Activated CD4-positive, alpha-beta memory T cell treated with anti-CD3 and anti-CD28 coated beads, Interleukin-2, amount 10 ng/mL, durations not matched to agents 7 days and 5 days (primary cell): ENCODE results near the gene NPHP1. TPM values are rescaled to one million over a fixed set of nuclear protein-coding genes. Genes with fewer than 3 reads are reported as not detected.
"Not testable (repeated sequence)": the region's sequence is repeated elsewhere in the genome, so short reads cannot be mapped to it uniquely, and the experiment has no call there.

ENCODE experiments used
- CTCF ChIA-PET: fragments of 350-600 bp; sonication (Branson Sonifier 250); formaldehyde crosslinking; loops from one replicate; lab custom pipeline; 2021; ENCODE audit warnings: antibody characterized with exemption, inconsistent platforms; lab: Charles Lee
- POLR2A ChIA-PET: fragments of 350-600 bp; sonication (Branson Sonifier 250); formaldehyde crosslinking; loops from one replicate; lab custom pipeline; 2021; ENCODE audit warnings: antibody characterized with exemption; lab: Charles Lee
- DNase-seq: peaks from one replicate; pipeline ENCODE4 v3.0.0-alpha.2; 2020
- H3K27ac Mint-ChIP-seq: one replicate; pipeline ENCODE4 v1.8.0; 2021; ENCODE audit warnings: mild to moderate bottlenecking, mixed read lengths
- H3K27me3 Mint-ChIP-seq: one replicate; pipeline ENCODE4 v1.8.0; 2021; ENCODE audit warnings: mixed read lengths
- H3K36me3 Mint-ChIP-seq: one replicate; pipeline ENCODE4 v1.8.0; 2021; ENCODE audit warnings: low read depth, mixed read lengths
- H3K4me1 Mint-ChIP-seq: one replicate; pipeline ENCODE4 v1.8.0; 2021; ENCODE audit warnings: mixed read lengths
- H3K4me3 Mint-ChIP-seq: one replicate; pipeline ENCODE4 v1.8.0; 2021; ENCODE audit warnings: mild to moderate bottlenecking, mixed read lengths
- H3K9me3 Mint-ChIP-seq: one replicate; pipeline ENCODE4 v1.8.0; 2021; ENCODE audit warnings: mixed read lengths
- total RNA-seq, 2 experiments: library from RNA; stranded (reverse); gene quantifications; one replicate each; pipeline ENCODE4 v1.2.3, GENCODE V29; 2021

NPHP1 gene
- total RNA-seq, 2 experiments from 2014 or later = 0.13 to 0.45 TPM

- no peaks in the 10 kb centered on the region for H3K9me3 Mint-ChIP-seq
- no peak for DNase-seq
- H3K36me3 Mint-ChIP-seq = no peaks in the 10 kb centered on the region
- ChIA-PET POLR2A (no interaction called here), CTCF (no interaction called here)
- H3K4me3 Mint-ChIP-seq = no peak overlapping the region
- peaks cover 9% of the 10 kb centered on the region for H3K27me3 Mint-ChIP-seq
- no peak overlapping the region for H3K27ac Mint-ChIP-seq
- H3K4me1 Mint-ChIP-seq = peaks cover 10% of the 10 kb centered on the region
Measured at GRCh38 chr2:110101901-110102803, 102.7 kb downstream of the NPHP1 start.

GRCh38 chr2:110101280-110101844 lies 103.5 kb downstream of the NPHP1 start:
- DNase-seq = no peak
- ChIA-PET CTCF (no interaction called here), POLR2A (no interaction called here)

GRCh38 chr2:110100880-110101279 lies 103.9 kb downstream of the NPHP1 start:
- CTCF ChIA-PET, DNase-seq, H3K27ac Mint-ChIP-seq, H3K4me3 Mint-ChIP-seq, H3K9me3 Mint-ChIP-seq, H3K27me3 Mint-ChIP-seq, POLR2A ChIA-PET, H3K4me1 Mint-ChIP-seq, H3K36me3 Mint-ChIP-seq: not testable (repeated sequence)

More at GRCh38 chr2:110101280-110101844, 103.5 kb downstream of the NPHP1 start:
- Mint-ChIP-seq H3K4me3 (no peak overlapping the region), H3K27ac (no peak overlapping the region), H3K4me1 (peaks cover 10% of the 10 kb centered on the region), H3K27me3 (peaks cover 10% of the 10 kb centered on the region), H3K9me3 (no peaks in the 10 kb centered on the region), H3K36me3 (no peaks in the 10 kb centered on the region)

- peaks cover 6% of the 10 kb centered on the region for H3K27me3 Mint-ChIP-seq
- peaks cover 10% of the 10 kb centered on the region for H3K4me1 Mint-ChIP-seq
- ChIA-PET POLR2A (no interaction called here), CTCF (no interaction called here)
- no peak overlapping the region for H3K4me3 Mint-ChIP-seq
- DNase-seq = no peak
- no peak overlapping the region for H3K27ac Mint-ChIP-seq
- no peaks in the 10 kb centered on the region for H3K9me3 Mint-ChIP-seq
- H3K36me3 Mint-ChIP-seq = no peaks in the 10 kb centered on the region
Measured at GRCh38 chr2:110100480-110100879, 104.3 kb downstream of the NPHP1 start.

- peaks cover 10% of the 10 kb centered on the region for H3K4me1 Mint-ChIP-seq
- H3K36me3 Mint-ChIP-seq = no peaks in the 10 kb centered on the region
- no peak for DNase-seq
- H3K27ac Mint-ChIP-seq = no peak overlapping the region
- no peaks in the 10 kb centered on the region for H3K9me3 Mint-ChIP-seq
- no peak overlapping the region for H3K4me3 Mint-ChIP-seq
- ChIA-PET POLR2A (no interaction called here), CTCF (no interaction called here)
- peaks cover 3% of the 10 kb centered on the region for H3K27me3 Mint-ChIP-seq
Measured at GRCh38 chr2:110099471-110100225, 105.2 kb downstream of the NPHP1 start.

GRCh38 chr2:110099038-110099425 lies 105.8 kb downstream of the NPHP1 start:
- Mint-ChIP-seq H3K36me3 (no peaks in the 10 kb centered on the region), H3K27ac (no peak overlapping the region), H3K4me3 (no peak overlapping the region), H3K4me1 (peaks cover 10% of the 10 kb centered on the region), H3K9me3 (no peaks in the 10 kb centered on the region), H3K27me3 (peaks cover 3% of the 10 kb centered on the region)
- DNase-seq = no peak
- CTCF ChIA-PET = no interaction called here
- POLR2A ChIA-PET = no interaction called here

- no peak for DNase-seq
- Mint-ChIP-seq H3K9me3 (no peaks in the 10 kb centered on the region), H3K27ac (no peak overlapping the region), H3K27me3 (peaks cover 3% of the 10 kb centered on the region), H3K4me1 (peaks cover 10% of the 10 kb centered on the region), H3K4me3 (no peak overlapping the region), H3K36me3 (no peaks in the 10 kb centered on the region)
- CTCF ChIA-PET = no interaction called here
- POLR2A ChIA-PET = no interaction called here
Measured at GRCh38 chr2:110097506-110098220, 107.2 kb downstream of the NPHP1 start.

GRCh38 chr2:110095994-110096633 lies 108.7 kb downstream of the NPHP1 start:
- Mint-ChIP-seq H3K9me3 (no peaks in the 10 kb centered on the region), H3K27ac (no peak overlapping the region), H3K4me1 (peaks cover 2% of the 10 kb centered on the region), H3K4me3 (no peak overlapping the region), H3K27me3 (peaks cover 3% of the 10 kb centered on the region), H3K36me3 (no peaks in the 10 kb centered on the region)
- POLR2A ChIA-PET = no interaction called here
- CTCF ChIA-PET = interaction anchor here (0.7 kb wide), 1 partner anchor 626 kb away, joined by 3 read pairs; no protein-coding TSS in a partner anchor
- no peak for DNase-seq

GRCh38 chr2:110094884-110095534 lies 109.8 kb downstream of the NPHP1 start:
- H3K9me3 Mint-ChIP-seq, H3K4me3 Mint-ChIP-seq, POLR2A ChIA-PET, DNase-seq, H3K36me3 Mint-ChIP-seq, H3K4me1 Mint-ChIP-seq, CTCF ChIA-PET, H3K27ac Mint-ChIP-seq, H3K27me3 Mint-ChIP-seq: not testable (repeated sequence)

- H3K27me3 Mint-ChIP-seq, H3K27ac Mint-ChIP-seq, CTCF ChIA-PET, DNase-seq, H3K36me3 Mint-ChIP-seq, H3K4me3 Mint-ChIP-seq, POLR2A ChIA-PET, H3K9me3 Mint-ChIP-seq, H3K4me1 Mint-ChIP-seq: not testable (repeated sequence)
Measured at GRCh38 chr2:110093924-110094323, 110.9 kb downstream of the NPHP1 start.

GRCh38 chr2:110090164-110090563 lies 114.6 kb downstream of the NPHP1 start:
- H3K4me3 Mint-ChIP-seq, H3K9me3 Mint-ChIP-seq, CTCF ChIA-PET, H3K36me3 Mint-ChIP-seq, DNase-seq, H3K27ac Mint-ChIP-seq, POLR2A ChIA-PET, H3K4me1 Mint-ChIP-seq, H3K27me3 Mint-ChIP-seq: not testable (repeated sequence)

- H3K9me3 Mint-ChIP-seq, H3K27ac Mint-ChIP-seq, DNase-seq, POLR2A ChIA-PET, H3K27me3 Mint-ChIP-seq, CTCF ChIA-PET, H3K4me1 Mint-ChIP-seq, H3K4me3 Mint-ChIP-seq, H3K36me3 Mint-ChIP-seq: not testable (repeated sequence)
Measured at GRCh38 chr2:110083757-110084156, 121.1 kb downstream of the NPHP1 start.
